HepG2 (cell line): Measurements from ENCODE around the gene ADGRD1. TPM values are rescaled to one million over a fixed set of nuclear protein-coding genes. Genes with fewer than 3 reads are reported as not detected.

ENCODE experiments used
- ATAC-seq: fragments of 200-7000 bp; cut with Tn5 transposase; 3 replicates; pipeline ENCODE4 v1.9.1; 2020; ENCODE audit warnings: mild to moderate bottlenecking, moderate library complexity
- BruUV-seq: library from RNA; stranded (reverse); fragments of 400-500 nt; replicated peaks from 2 replicates; lab custom pipeline; 2021; lab: Mats Ljungman, UMichigan
- CTCF ChIA-PET: fragments of 300-600 bp; formaldehyde crosslinking; extraction: SDS; loops from one replicate; lab custom pipeline; 2021; ENCODE audit warnings: low total read pairs, inconsistent platforms, low intra/inter-chr PET ratio; lab: Yijun Ruan, JAX
- POLR2A ChIA-PET: fragments of 350-600 bp; sonication (Branson Sonifier 250); formaldehyde crosslinking; loops from one replicate; lab custom pipeline; 2020; ENCODE audit warnings: antibody characterized with exemption, inconsistent platforms; lab: Yijun Ruan, JAX
- DNase-seq: peaks from one replicate; pipeline ENCODE4 v3.0.0-alpha.2; 2015; ENCODE audit warnings: low spot score
- FAIRE-seq: peaks from 3 replicates; lab custom pipeline; 2011; peaks lifted over from hg19 to GRCh38; lab: Jason Lieb, UNC
- H2AFZ ChIP-seq: one replicate; pipeline ENCODE4 v1.6.1; 2011; ENCODE audit warnings: low read length, inconsistent platforms
- H3K27ac ChIP-seq: fragments of 300-600 bp; 3 replicates; pipeline ENCODE4 v1.8.0; 2011; ENCODE audit warnings: mixed run types, mild to moderate bottlenecking, mixed read lengths, low read length, inconsistent platforms; ENCODE audit not compliant: insufficient read depth; ENCODE audit errors: extremely low read length
- H3K27me3 ChIP-seq, 2 experiments: fragments of 200-600 bp in 1 of 2; 2 replicates in 1 of 2; 3 replicates in 1 of 2; pipeline versions ENCODE4 v1.6.0 to v1.8.0; 2011; ENCODE audit warnings: low read length in 2 of 2, mild to moderate bottlenecking in 2 of 2, moderate library complexity in 2 of 2, inconsistent platforms in 1 of 2; ENCODE audit not compliant: insufficient read depth in 2 of 2, control insufficient read depth in 1 of 2
- H3K36me3 ChIP-seq, 2 experiments: fragments of 200-600 bp in 1 of 2; replicated peaks in 1 of 2; 2 replicates in 1 of 2; 3 replicates in 1 of 2; pipeline versions ENCODE4 v1.5.1 to v1.8.0; 2011; ENCODE audit warnings: low read length in 2 of 2, inconsistent platforms in 1 of 2; ENCODE audit not compliant: insufficient read depth in 2 of 2, control insufficient read depth in 1 of 2
- H3K4me1 ChIP-seq: 2 replicates; pipeline ENCODE4 v1.5.1; 2012; ENCODE audit warnings: low read length, inconsistent platforms; ENCODE audit not compliant: insufficient read depth
- H3K4me2 ChIP-seq: 2 replicates; pipeline ENCODE4 v1.6.0; 2011; ENCODE audit warnings: low read depth, low read length, inconsistent platforms
- H3K4me3 ChIP-seq, 3 experiments: fragments of 200-600 bp in 1 of 3; sonication (generic), shearing (Covaris generic) in 1 of 3; replicated peaks in 1 of 3; 2 replicates each; pipeline ENCODE4 v1.5.1; 2011 to 2016; ENCODE audit warnings: low read length in 3 of 3, inconsistent platforms in 2 of 3, low read depth in 2 of 3, mild to moderate bottlenecking in 2 of 3, control low read depth in 1 of 3, mixed read lengths in 1 of 3; ENCODE audit not compliant: insufficient read depth in 1 of 3
- H3K79me2 ChIP-seq: one replicate; pipeline ENCODE4 v1.6.1; 2011; ENCODE audit warnings: low read length, inconsistent platforms; ENCODE audit not compliant: insufficient read depth
- H3K9ac ChIP-seq: 2 replicates; pipeline ENCODE4 v1.6.0; 2011; ENCODE audit warnings: mild to moderate bottlenecking, low read depth, low read length, inconsistent platforms; ENCODE audit not compliant: insufficient read depth
- H3K9me3 ChIP-seq: 2 replicates; pipeline ENCODE4 v1.5.1; 2012; ENCODE audit warnings: mild to moderate bottlenecking, low read length
- H4K20me1 ChIP-seq: 2 replicates; pipeline ENCODE4 v1.6.0; 2011; ENCODE audit warnings: inconsistent platforms, mild to moderate bottlenecking, low read length, moderate library complexity; ENCODE audit not compliant: insufficient read depth
- ARHGAP35 ChIP-seq: sonication (generic); formaldehyde crosslinking; IDR thresholded peaks from 2 replicates; pipeline ENCODE4 v1.9.0; 2022; ENCODE audit warnings: mild to moderate bottlenecking, inconsistent platforms, moderate library complexity, missing genetic modification reagents, borderline replicate concordance
- DDIT3 ChIP-seq: sonication (generic); formaldehyde crosslinking; IDR thresholded peaks from 2 replicates; pipeline ENCODE4 v1.4.0; 2020; ENCODE audit warnings: mild to moderate bottlenecking, missing genetic modification reagents
- EHMT2 ChIP-seq: fragments of 200-600 bp; sonication (generic); IDR thresholded peaks from 2 replicates; pipeline ENCODE4 v1.7.0; 2017; ENCODE audit warnings: antibody characterized with exemption, low read depth, low read length, borderline replicate concordance
- ELF1 ChIP-seq: sonication (generic); formaldehyde crosslinking; IDR thresholded peaks from 2 replicates; pipeline ENCODE4 v1.4.0; 2020; ENCODE audit warnings: missing genetic modification reagents
- FIP1L1 ChIP-seq: fragments of 200-400 bp; formaldehyde crosslinking; IDR thresholded peaks from 2 replicates; pipeline ENCODE4 v1.6.1; 2018; ENCODE audit warnings: low read depth, mild to moderate bottlenecking, low read length, moderate library complexity, borderline replicate concordance; ENCODE audit not compliant: insufficient read depth
- MAFG ChIP-seq: sonication (generic); formaldehyde crosslinking; IDR thresholded peaks from 2 replicates; pipeline ENCODE4 v1.5.1; 2020; ENCODE audit warnings: mild to moderate bottlenecking, missing genetic modification reagents
- MED8 ChIP-seq: sonication (generic); formaldehyde crosslinking; IDR thresholded peaks from 2 replicates; pipeline ENCODE4 v1.8.1; 2023; ENCODE audit warnings: mild to moderate bottlenecking, missing genetic modification reagents; ENCODE audit not compliant: insufficient replicate concordance
- MTA1 ChIP-seq: sonication (generic); formaldehyde crosslinking; IDR thresholded peaks from 2 replicates; pipeline ENCODE4 v1.4.0; 2020; ENCODE audit warnings: missing genetic modification reagents, mild to moderate bottlenecking, borderline replicate concordance
- PHF20 ChIP-seq: sonication (generic); formaldehyde crosslinking; IDR thresholded peaks from 2 replicates; pipeline ENCODE4 v1.5.0; 2020; ENCODE audit warnings: mild to moderate bottlenecking, missing genetic modification reagents
- PHF21A ChIP-seq: sonication (generic); formaldehyde crosslinking; IDR thresholded peaks from 2 replicates; pipeline ENCODE4 v1.5.0; 2020; ENCODE audit warnings: mild to moderate bottlenecking, missing genetic modification reagents
- SMAD3 ChIP-seq: sonication (generic); formaldehyde crosslinking; IDR thresholded peaks from 2 replicates; pipeline ENCODE4 v1.4.0; 2020; ENCODE audit warnings: missing genetic modification reagents
- TBL1XR1 ChIP-seq: fragments of 150-350 bp; IDR thresholded peaks from 2 replicates; pipeline ENCODE4 v1.6.1; 2014; ENCODE audit warnings: borderline replicate concordance, low read length; ENCODE audit not compliant: partially characterized antibody
- U2AF1 ChIP-seq: fragments of 200-400 bp; formaldehyde crosslinking; optimal IDR thresholded peaks from 2 replicates; pipeline ENCODE3; 2017; ENCODE audit warnings: mild to moderate bottlenecking, low read depth, low read length
- U2AF2 ChIP-seq: fragments of 200-400 bp; formaldehyde crosslinking; IDR thresholded peaks from 2 replicates; pipeline ENCODE4 v1.6.1; 2017; ENCODE audit warnings: low read depth, mild to moderate bottlenecking, low read length
- ZFP37 ChIP-seq: sonication (generic); formaldehyde crosslinking; IDR thresholded peaks from 2 replicates; pipeline ENCODE4 v1.4.0; 2020; ENCODE audit warnings: missing genetic modification reagents, borderline replicate concordance
- ZIK1 ChIP-seq: sonication (generic); formaldehyde crosslinking; IDR thresholded peaks from 2 replicates; pipeline ENCODE4 v1.5.0; 2020; ENCODE audit warnings: mild to moderate bottlenecking, low read depth, missing genetic modification reagents, borderline replicate concordance
- ZNF101 ChIP-seq: sonication (generic); formaldehyde crosslinking; IDR thresholded peaks from 2 replicates; pipeline ENCODE4 v1.4.0; 2020; ENCODE audit warnings: mild to moderate bottlenecking, low read depth, missing genetic modification reagents, borderline replicate concordance
- ZNF274 ChIP-seq: sonication (generic); formaldehyde crosslinking; IDR thresholded peaks from 2 replicates; pipeline ENCODE4 v1.5.1; 2020; ENCODE audit warnings: mild to moderate bottlenecking, missing genetic modification reagents
- ZNF350 ChIP-seq: sonication (generic); formaldehyde crosslinking; IDR thresholded peaks from 2 replicates; pipeline ENCODE4 v1.4.0; 2020; ENCODE audit warnings: mild to moderate bottlenecking, low read depth, missing genetic modification reagents, borderline replicate concordance
- ZNF468 ChIP-seq: sonication (generic); formaldehyde crosslinking; IDR thresholded peaks from 2 replicates; pipeline ENCODE4 v1.8.0; 2022; ENCODE audit warnings: mild to moderate bottlenecking, moderate library complexity, missing genetic modification reagents
- ZNF564 ChIP-seq: sonication (generic); formaldehyde crosslinking; IDR thresholded peaks from 2 replicates; pipeline ENCODE4 v1.8.1; 2023; ENCODE audit warnings: mild to moderate bottlenecking, missing genetic modification reagents
- ZNF747 ChIP-seq: sonication (generic); formaldehyde crosslinking; IDR thresholded peaks from 2 replicates; pipeline ENCODE4 v1.8.1; 2023; ENCODE audit warnings: missing genetic modification reagents, mild to moderate bottlenecking, borderline replicate concordance
- WGBS: methylation state at CpG from one replicate; pipeline ENCODE4 v1.1.6; 2017; ENCODE audit warnings: low lambda C conversion rate; 5-methylcytosine and 5-hydroxymethylcytosine counted together
- in situ Hi-C: cut with HindIII; loops from 2 replicates; pipeline ENCODE4 v1.10.0; 2017; ENCODE audit warnings: low pct_unique_long_range_greater_than_20kb; ENCODE audit not compliant: extremely low pct_ligation_motif_present
- intact Hi-C: fragments of 100-400 bp; cut with micrococcal nuclease; formaldehyde crosslinking; loops from one replicate; pipeline ENCODE4 v1.10.0; 2022; ENCODE audit not compliant: unreplicated experiment
- polyA plus RNA-seq, 8 experiments: library from polyadenylated mRNA; depleted of rRNA in 3 of 8; stranded (reverse) in 7 of 8; unstranded in 1 of 8; fragments of >200 nt; fragmentation: Illumina TruSeq in 4 of 8; extraction: Trizol in 4 of 8; gene quantifications; 2 replicates each; pipeline versions ENCODE4 v1.2.1 to v1.2.3, GENCODE V29; 2011 to 2016; ENCODE audit warnings: low read depth in 4 of 8, missing spikeins in 1 of 8, mixed read lengths in 1 of 8; ENCODE audit not compliant: insufficient read depth in 1 of 8
- total RNA-seq, 5 experiments: library from RNA; depleted of rRNA; stranded (reverse); fragments of >200 nt; fragmentation: Illumina TruSeq; extraction: Trizol; gene quantifications; 2 replicates each; pipeline ENCODE4 v1.2.3, GENCODE V29; 2016; ENCODE audit warnings: low read depth in 1 of 5

Gene ADGRD1
- total and polyA plus RNA-seq, 2 of the 13 experiments (the other 11 are each of a cell fraction or from before 2014, with no cell fraction given) = 0.46 to 12.4 TPM

GRCh38 chr12:131003716-131004045, 50.0 kb downstream of the ADGRD1 start:
- H3K27me3 ChIP-seq = no peaks in the 10 kb centered on the region
- TF ChIP-seq TBL1XR1 (no peak), MTA1 (CRISPR knock-in tag) (no peak), ELF1 (CRISPR knock-in tag) (no peak), U2AF2 (no peak)
- no peaks in the 10 kb centered on the region for H3K79me2 ChIP-seq
- peaks cover 30% of the 10 kb centered on the region for H3K4me1 ChIP-seq
- DNase-seq = no peak
- BruUV-seq = no TSS peak
- no peak overlapping the region for H3K4me2 ChIP-seq
- no peaks in the 10 kb centered on the region for H4K20me1 ChIP-seq
- no peaks in the 10 kb centered on the region for H3K9me3 ChIP-seq
- 96% methylated on average over 17 of the region's 18 CpGs for WGBS
- no peaks in the 10 kb centered on the region; a peak in 1 of 5 replicates for H3K36me3 ChIP-seq
- no peak for FAIRE-seq
- no peak for ATAC-seq
- intact Hi-C loops (no loop called here), in situ Hi-C loops (no loop called here)
- H3K27ac ChIP-seq = no peak overlapping the region
- no peak overlapping the region for H2AFZ ChIP-seq
- no peak overlapping the region for H3K9ac ChIP-seq
- ChIA-PET CTCF (no interaction called here), POLR2A (no interaction called here)
- H3K4me3 ChIP-seq = no peak overlapping the region

GRCh38 chr12:131004166-131004565, 50.5 kb downstream of the ADGRD1 start:
- Histone ChIP-seq H3K79me2 (no peaks in the 10 kb centered on the region), H3K9me3 (no peaks in the 10 kb centered on the region), H3K4me2 (no peak overlapping the region), H4K20me1 (no peaks in the 10 kb centered on the region), H3K27ac (no peak overlapping the region), H3K9ac (no peak overlapping the region), H2AFZ (no peak overlapping the region), H3K36me3 (no peaks in the 10 kb centered on the region; a peak in 1 of 5 replicates), H3K27me3 (no peaks in the 10 kb centered on the region), H3K4me1 (peaks cover 33% of the 10 kb centered on the region), H3K4me3 (no peak overlapping the region)
- 97% methylated on average over 22 of the region's 22 CpGs for WGBS
- ATAC-seq (no peak), DNase-seq (no peak), FAIRE-seq (no peak)
- no TSS peak for BruUV-seq
- TF ChIP-seq MED8 (no peak), MAFG (CRISPR knock-in tag) (no peak), ZIK1 (CRISPR knock-in tag) (no peak), ZFP37 (CRISPR knock-in tag) (no peak), SMAD3 (CRISPR knock-in tag) (no peak), ARHGAP35 (CRISPR knock-in tag) (no peak), ZNF564 (CRISPR knock-in tag) (no peak), U2AF1 (no peak), PHF21A (CRISPR knock-in tag) (no peak), EHMT2 (no peak), DDIT3 (CRISPR knock-in tag) (no peak), ZNF101 (CRISPR knock-in tag) (no peak), PHF20 (CRISPR knock-in tag) (no peak), ZNF747 (CRISPR knock-in tag) (no peak), ZNF468 (CRISPR knock-in tag) (no peak), ZNF350 (no peak), FIP1L1 (no peak), ZNF274 (CRISPR knock-in tag) (no peak)
- in situ Hi-C loops (no loop called here), intact Hi-C loops (no loop called here)
- CTCF ChIA-PET = no interaction called here
- POLR2A ChIA-PET = no interaction called here
